OCI-LY1 (cell line): Measurements from ENCODE around the gene TNIP1.

Experiments
- EZH2 ChIP-seq: fragments of 200-600 bp; sonication (generic), shearing (Covaris generic); IDR thresholded peaks from 2 replicates; pipeline ENCODE4 v1.8.0; 2017; ENCODE audit warnings: borderline replicate concordance, mixed run types, mild to moderate bottlenecking, antibody characterized with exemption, low read length, moderate library complexity, mixed read lengths
- TF ChIP-seq, protein P1 (sequence below): fragments of 200-600 bp; sonication (generic), shearing (Covaris generic); IDR thresholded peaks from 2 replicates; pipeline ENCODE4 v1.5.1; 2017; ENCODE audit warnings: mild to moderate bottlenecking, antibody characterized with exemption, low read length, moderate library complexity, mixed read lengths

DNA sequence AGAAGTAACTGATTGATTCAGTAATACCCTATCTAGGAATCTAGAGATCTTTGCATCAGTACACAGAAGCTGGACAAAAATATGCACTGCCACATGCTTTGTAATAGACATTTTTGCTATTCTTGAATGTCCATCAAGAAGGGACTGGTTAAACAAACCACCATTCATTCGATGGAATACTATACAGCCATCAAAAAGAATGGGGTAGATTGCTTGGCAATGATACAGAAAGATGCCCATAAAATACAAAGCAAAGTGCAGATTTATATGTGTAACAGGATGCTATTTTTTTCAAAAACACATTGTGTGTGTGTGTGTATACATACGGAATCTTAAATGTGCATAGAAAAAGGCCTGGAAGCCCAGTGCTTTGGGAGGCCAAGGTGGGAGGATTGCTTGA is 7.6 kb downstream of the TNIP1 start:
- TF ChIP-seq, protein P1, sequence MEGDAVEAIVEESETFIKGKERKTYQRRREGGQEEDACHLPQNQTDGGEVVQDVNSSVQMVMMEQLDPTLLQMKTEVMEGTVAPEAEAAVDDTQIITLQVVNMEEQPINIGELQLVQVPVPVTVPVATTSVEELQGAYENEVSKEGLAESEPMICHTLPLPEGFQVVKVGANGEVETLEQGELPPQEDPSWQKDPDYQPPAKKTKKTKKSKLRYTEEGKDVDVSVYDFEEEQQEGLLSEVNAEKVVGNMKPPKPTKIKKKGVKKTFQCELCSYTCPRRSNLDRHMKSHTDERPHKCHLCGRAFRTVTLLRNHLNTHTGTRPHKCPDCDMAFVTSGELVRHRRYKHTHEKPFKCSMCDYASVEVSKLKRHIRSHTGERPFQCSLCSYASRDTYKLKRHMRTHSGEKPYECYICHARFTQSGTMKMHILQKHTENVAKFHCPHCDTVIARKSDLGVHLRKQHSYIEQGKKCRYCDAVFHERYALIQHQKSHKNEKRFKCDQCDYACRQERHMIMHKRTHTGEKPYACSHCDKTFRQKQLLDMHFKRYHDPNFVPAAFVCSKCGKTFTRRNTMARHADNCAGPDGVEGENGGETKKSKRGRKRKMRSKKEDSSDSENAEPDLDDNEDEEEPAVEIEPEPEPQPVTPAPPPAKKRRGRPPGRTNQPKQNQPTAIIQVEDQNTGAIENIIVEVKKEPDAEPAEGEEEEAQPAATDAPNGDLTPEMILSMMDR = no peak
- no peak for TF ChIP-seq EZH2
